ENCODE measurements around the gene FAM170A. TPM values are rescaled to one million over a fixed set of nuclear protein-coding genes. Genes with fewer than 3 reads are reported as not detected.

Gene FAM170A
- total RNA-seq, 2 donors from 2014 or later: not detected

Other genes with a start within 250 kb of the FAM170A start
- 100 to 1,000 TPM; 249 to 314 TPM for gene HSD17B4, start 177.1 kb upstream of the FAM170A start, total RNA-seq